Left kidney (tissue), 2 donors: ENCODE data around the gene USP38. TPM values are rescaled to one million over a fixed set of nuclear protein-coding genes. Genes with fewer than 3 reads are reported as not detected.
"Not testable (repeated sequence)": the region's sequence is repeated elsewhere in the genome, so short reads cannot be mapped to it uniquely, and the experiment has no call there.

Experiments
- DNase-seq: peaks from one replicate; pipeline ENCODE4 v3.0.0-alpha.2; 2013
- polyA plus RNA-seq: library from polyadenylated mRNA; unstranded; fragments of 120-200 nt; gene quantifications from one replicate; pipeline ENCODE4 v1.2.1, GENCODE V29; 2013; ENCODE audit not compliant: insufficient read length

The USP38 gene
- polyA plus RNA-seq, 1 donor = 27.7 TPM

DNA sequence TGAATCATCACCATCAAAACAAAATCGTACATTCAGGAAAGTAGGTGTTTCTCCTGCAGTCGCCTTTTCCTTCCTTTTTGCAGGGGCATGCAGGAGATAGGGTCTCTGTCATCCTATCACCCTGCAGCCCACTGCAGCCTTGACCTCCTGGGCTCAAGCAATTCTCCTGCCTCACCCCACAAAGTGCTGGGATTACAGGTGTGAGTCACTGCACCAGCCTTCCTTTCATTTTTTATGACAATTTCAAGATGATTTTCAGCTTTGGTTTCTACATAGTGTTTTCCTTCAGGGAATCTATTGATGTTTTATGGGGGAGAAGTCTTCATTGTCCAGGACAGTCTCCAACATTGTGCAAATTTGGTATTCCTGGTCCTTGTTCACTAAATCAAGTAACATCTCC, 71.7 kb downstream of the USP38 start:
- no peak for DNase-seq

DNA sequence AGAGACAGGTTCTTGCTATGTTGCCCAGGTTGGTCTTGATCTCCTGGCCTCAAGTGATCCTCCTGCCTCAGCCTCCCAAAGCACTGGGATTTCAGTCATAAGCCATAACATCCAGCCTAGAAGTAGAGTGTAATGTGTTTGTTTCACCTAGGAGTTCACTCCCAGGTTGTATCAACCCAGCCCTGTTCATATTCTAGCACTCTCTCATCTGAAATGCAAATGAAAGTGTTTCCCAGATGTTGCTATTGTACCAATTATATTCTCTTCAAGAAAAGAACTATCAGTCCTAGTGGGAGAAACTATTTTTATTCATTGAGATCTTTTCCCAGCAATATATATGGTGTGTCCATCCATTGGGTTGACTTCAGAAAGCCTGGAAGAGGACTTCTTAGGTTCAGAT, 72.6 kb downstream of the USP38 start:
- no peak for DNase-seq

DNA sequence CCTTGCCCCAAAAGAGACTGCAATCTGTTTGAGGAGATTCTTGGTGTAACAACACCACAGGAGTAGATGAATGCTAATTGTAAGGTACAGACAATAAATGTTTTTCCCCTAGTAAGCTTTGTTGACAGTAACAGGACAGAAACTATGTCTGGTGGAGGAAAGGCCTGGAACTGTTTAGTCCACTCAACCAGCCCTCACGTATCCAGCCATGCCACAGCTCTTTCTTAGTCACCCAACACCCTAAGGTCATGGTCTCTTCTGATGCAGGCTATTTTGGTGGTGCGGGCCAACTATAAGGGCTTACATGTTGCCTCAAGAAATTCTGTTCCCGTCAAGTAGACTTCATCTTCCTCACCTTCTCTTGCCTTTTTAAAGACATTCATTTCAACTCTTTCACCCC, 76.0 kb downstream of the USP38 start:
- DNase-seq = no peak

DNA sequence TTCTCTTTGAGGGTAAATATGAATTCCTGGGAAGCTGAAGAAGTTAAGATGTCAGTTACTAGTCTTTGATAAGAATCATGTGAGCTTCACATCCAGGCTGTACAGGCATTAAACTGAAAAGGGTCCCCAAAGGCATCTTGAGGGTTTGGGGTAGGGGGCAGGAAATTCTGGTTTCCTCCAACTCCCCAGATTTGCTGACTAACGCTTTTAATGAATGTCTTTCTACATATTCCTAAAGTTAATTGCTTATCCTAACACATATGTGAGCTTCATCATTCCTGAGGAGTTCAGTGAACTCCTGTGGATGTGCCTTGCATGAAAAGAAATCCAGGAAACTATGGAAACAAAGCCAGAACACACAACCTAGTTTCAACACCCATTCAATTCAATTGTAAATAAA, 78.1 kb downstream of the USP38 start:
- no peak for DNase-seq

DNA sequence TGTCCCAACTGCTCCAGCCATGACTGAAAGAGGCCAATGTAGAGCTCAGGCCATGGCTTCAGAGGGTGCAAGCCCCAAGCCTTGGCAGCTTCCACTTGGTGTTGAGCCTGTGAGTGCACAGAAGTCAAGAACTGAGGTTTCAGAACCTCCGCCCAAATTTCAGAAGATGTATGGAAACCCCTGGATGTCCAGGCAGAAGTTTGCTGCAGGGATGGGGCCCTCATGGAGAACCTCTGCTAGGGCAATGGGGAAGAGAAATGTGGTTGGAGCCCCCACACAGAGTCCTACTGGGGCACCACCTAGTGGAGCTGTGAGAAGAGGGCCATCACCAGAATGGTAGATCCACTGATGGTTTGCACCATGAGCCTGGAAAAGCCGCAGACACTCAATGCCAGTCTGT, 83.0 kb downstream of the USP38 start:
- not testable (repeated sequence) for DNase-seq

DNA sequence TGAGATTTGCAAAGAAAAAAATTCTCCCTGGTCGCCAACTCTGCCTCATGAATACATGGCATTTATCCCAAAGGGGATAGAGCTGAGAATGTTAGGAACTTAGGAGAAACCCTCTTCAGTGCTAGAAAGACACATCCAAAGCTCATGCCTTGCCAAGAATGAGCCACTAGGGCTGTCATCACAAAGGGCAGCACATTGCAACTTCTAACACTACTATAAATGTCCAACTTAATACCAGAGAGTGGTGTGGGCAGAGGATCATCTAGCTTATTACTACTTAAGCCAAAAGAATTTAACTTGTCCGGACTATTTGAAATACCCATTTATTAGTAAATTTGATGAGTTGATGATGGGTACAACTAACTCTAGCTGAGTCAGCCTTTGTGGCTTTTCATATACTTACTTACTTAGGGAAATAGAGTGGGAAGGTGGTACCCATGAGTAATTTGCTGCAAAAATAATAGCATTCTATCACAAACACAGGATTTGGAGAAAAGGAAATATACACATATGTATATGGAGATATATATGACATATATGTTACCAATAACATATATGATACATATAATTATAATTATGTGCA, 85.6 kb downstream of the USP38 start:
- DNase-seq = no peak

Other genes starting within 250 kb of the USP38 start
- gene GAB1, start 152.0 kb downstream of the USP38 start, polyA plus RNA-seq = 62.9 TPM